GM19438 (cell line): ENCODE data around the gene IGSF23.

Experiments
- ATAC-seq: cut with Tn5 transposase; IDR thresholded peaks from one replicate; pipeline ENCODE4 v1.9.1; 2021; ENCODE audit warnings: low read depth; ENCODE audit not compliant: unreplicated experiment

Gene IGSF23, protein sequence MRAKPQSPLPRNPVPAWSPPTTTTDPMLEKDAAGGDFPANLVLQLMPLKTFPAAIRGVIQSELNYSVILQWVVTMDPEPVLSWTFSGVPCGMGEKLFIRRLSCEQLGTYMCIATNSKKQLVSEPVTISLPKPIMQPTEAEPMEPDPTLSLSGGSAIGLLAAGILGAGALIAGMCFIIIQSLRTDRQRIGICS

DNA sequence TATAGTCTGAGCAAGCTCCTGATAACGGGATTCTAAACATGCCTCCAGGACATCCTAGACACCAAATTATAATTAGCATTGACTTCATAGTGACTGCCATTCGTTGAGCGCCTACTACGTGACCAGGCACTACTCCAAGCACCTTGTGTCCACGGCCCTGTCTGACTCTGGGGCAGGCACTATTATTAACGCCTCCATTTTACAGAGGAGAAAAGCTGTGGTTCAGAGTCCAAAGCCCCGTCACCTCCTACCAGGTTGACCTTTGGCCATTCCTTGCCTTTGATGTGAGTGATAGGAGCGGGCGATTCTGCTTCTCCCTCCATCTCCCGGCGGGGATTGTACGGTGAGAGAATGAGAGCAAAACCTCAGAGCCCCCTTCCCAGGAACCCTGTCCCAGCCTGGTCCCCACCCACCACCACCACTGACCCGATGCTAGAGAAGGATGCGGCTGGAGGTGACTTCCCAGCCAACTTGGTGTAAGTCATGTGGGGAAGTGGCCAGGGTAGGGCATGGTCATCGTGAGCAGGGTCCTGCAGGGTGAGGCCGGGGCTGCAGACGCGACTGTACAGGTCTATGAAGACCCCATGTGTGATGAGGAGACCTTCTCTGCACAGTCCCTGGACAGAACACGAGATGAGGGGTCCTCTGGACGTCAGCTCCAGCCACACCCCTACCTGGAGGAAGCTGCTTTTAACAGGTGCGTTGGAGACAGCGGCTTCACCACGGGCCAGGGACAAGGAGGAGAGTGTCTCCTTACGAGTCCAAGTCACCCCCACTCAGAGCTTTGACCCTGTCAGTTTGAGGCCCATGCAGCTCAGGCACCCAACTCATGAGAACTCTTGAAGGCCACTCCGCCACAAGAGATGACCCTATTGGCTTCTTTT, at the start of gene IGSF23:
Gene IGSF23, plus strand, starts transcription at position 269 of the 884 bp plus-strand sequence. Its CDS starts 83 bp downstream, at position 352.
- ATAC-seq: no peak

DNA sequence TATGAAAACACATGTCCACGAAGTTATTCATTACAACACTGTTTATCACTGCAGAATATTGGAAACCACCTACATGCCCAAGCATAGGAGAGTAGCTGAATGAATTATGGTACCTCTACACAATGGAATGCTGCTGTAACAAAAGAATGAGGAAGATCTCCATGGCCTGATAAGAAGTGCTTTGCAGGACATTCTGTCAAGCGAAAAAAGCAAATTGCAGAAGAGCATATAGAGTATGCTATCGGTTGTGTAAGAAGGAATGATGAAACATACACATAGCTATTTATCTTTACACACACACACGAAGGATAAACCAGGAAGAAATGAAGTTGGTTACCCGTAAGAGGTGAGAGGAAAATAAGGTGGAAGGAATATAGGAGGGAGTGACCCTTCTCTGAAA, 46.4 kb upstream of the IGSF23 start:
- no peak for ATAC-seq

DNA sequence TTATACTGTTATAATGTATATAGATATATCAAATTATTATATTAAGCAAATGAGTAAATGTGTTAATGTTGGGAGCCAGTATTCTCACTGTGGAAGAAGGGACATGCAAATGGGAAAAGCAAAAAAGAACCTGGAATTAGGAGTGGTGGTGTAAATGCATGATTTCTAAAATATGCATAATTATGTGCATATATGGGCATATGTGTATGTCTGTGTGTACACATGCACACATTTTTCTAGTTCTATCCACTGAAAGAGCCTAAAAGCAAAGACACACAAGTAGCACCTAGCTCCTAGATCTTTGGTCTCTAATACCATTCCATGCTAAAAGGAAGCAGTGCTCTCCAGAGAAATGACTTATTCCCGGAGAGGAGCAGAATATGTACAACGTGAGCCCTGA, 45.6 kb upstream of the IGSF23 start:
- no peak for ATAC-seq

DNA sequence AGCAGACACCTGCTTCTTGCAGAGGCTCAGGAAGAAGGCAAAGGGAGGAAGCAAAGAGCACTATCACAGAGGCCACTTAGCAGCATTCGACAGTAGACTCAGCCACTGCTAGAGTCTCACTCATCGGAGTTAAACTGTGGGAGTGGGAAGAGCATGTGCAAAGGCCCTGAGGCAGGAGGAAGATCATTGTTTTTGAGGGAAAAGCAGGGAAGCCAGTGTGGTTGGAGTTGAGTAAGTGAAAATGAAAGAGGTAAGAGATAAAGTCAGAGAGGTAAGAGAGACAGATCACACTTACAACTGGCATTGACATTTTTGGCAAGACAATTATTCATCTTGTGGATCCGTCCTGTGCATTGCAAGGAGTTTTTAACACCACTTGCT, 42.8 kb upstream of the IGSF23 start:
- ATAC-seq: no peak

DNA sequence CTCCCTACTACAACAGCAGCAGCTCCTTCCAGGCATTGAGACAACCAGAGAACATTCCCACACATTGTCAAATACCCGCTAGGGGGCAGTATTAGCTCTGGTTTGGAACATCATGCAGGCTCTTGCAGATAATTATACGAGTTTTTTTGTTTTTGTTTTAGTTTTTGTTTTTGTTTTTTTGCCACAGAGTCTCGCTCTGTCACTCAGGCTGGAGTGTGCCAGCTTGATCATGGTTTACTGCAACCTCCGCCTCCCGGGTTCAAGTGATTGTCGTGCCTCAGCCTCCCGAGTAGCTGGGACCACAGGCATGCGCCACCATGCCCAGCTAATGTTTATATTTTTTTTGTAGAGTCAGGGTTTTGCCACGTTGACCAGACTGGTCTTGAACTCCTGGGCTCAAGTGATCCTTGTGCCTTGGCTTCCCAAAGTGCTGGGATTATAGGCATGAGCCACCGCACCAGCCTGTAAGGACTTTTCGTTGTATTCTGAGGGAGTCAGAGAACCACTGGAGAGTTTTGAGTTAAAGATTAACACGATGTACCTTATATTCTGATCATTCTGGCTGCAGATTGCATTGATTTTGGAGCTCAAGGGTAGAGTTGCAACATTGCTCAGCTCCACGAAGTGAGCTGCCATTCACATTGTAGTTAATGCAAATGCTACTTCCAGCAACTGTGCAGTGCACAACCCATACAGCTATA, 42.2 kb upstream of the IGSF23 start:
- ATAC-seq: no peak

DNA sequence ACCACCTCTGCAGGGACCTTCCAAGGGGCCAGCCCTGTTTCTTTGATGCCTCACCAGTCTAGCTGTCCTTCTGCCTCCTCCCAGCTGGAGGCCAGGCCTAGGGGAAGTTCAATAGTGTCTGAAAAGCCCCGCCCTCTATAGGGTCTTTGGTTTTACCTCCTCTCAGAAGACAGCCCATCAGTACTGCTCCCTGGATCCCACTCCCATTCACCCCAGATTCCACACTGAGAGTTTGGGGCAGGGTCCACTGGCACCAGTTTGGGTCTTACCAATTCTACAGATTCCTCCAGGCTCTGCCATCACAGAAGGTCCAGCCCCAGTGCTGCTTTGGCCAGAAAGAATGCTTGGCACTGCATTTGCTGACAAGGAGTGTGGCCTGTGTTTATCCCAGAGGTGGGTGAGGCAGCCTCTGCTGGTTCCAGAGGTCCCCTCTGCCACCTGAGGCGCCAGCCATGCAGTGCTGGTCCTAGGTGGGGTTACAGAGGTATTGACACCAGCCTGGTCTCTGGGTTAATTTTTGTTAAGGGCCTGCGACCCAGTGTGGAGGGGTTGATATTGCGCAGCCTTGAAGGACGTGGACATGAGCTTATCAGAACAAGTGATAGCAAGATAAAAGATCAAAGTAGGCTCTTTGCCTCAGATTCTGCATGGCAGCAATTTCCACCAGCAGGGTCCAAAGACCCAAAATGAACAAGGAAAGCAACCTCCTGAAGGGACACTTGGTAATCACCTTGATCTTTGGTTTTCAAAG, 41.4 kb upstream of the IGSF23 start:
- no peak for ATAC-seq

DNA sequence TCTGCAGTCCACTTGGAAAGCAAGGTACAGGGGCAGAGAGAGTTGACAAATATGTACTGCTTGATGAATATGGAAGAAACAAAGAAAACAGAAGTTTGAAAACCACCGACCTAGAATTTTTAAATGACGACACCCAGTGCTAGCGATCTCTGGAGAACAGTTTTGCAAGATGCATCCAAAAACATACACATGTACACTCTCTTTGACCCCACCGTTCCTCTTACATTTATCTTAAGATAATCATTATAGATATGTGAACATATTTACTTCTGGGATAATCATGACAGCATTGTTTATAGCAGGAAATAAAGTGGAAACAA, 40.8 kb upstream of the IGSF23 start:
- no peak for ATAC-seq

DNA sequence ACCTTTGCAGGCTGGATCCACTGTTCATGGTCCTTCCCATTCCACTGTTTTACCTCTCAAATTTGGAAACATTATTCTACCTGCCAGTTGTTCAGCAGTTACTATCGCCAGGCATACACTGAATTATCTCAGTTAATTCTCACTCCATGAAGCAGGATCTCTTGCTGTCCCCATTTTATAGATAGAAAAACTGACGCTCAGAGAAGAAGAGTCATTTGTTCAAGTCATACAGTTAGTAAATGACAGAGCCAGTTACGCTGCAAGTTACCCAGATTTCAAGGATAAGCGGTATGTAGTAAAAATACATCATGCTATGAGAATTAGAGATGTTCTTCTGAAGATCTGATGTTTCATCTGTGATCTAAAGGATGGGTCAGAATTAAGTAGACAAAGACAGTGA, 40.2 kb upstream of the IGSF23 start:
- no peak for ATAC-seq

DNA sequence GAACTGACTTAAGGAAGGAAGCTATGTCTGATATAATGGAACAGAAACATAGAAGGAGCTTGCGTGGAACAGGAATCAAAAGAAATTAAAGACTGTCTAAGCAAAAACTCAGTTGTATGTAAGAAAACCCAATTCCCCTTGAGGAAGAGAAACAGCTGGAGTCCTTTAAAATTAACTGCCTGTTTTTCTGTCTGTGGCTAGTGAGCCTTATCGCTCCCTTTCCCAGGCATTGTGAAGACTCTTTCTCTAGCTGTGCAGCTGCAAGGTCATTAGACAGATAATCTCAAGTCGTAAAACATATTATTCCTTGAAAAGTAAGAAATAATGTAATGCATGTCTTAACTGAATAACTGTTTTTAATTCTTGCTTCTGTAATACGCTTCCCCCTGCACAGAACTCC, 39.7 kb upstream of the IGSF23 start:
- no peak for ATAC-seq

DNA sequence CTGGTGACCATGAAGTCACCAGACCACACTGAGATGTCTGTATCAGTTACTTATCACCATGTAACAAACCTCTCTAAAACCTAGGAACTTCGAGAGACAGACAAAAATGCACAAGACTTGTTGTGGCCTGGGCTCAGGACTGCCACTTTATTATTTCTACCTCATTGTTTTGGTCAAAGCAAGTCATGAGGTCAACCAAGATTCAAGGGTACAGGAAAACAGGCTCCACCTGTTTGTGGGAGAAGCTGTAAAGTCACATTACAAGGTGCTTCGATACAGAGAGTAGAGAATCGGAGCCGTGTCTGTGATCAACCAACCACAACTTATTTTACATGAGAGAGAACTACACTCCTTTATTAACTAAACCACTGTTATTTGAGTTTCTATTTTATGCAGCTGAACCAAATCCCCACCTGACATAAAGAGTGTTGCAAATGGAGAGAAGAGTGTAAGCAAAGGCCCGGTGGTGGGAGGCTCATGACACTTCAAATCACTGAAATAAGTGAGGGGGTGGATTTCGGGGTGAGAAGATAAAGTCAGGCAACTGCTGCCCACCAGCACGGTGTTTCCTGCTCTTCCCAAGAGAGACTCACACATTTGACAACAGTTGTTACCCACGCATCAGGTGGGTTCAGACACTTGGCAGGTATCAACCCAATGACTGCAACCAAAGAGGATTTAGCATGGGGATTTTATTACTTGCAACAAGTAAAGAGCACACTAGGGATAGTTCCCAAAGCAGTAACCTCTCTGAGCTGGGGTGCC, 39.0 kb upstream of the IGSF23 start:
- ATAC-seq: no peak

DNA sequence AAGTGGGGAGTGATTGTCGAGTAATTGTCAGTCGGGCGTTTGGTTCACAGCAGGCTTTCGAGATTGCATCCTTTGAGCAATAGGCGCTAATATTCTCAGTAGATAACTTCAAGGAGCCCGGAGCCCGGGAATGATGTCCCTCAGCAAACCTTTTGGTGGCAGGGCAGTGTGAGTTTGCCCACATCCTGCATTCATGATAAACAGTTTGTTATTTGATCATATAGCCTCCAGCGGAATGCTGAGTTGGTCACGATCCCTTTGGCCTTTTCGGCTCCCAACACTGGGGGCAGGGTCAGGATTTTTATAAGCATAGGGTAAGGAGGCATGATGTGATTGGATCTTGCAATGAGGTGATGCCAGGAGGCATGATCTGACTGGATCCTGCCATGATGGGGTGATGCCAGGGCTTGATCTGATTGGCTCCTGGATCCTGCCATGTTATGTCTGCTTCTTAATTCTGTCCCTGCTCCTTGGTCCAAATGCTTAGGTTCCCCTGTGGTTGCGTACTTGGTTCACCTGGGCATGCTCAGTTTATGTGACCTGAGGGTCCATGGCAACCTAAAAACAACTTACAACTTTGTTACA, 38.2 kb upstream of the IGSF23 start:
- no peak for ATAC-seq

DNA sequence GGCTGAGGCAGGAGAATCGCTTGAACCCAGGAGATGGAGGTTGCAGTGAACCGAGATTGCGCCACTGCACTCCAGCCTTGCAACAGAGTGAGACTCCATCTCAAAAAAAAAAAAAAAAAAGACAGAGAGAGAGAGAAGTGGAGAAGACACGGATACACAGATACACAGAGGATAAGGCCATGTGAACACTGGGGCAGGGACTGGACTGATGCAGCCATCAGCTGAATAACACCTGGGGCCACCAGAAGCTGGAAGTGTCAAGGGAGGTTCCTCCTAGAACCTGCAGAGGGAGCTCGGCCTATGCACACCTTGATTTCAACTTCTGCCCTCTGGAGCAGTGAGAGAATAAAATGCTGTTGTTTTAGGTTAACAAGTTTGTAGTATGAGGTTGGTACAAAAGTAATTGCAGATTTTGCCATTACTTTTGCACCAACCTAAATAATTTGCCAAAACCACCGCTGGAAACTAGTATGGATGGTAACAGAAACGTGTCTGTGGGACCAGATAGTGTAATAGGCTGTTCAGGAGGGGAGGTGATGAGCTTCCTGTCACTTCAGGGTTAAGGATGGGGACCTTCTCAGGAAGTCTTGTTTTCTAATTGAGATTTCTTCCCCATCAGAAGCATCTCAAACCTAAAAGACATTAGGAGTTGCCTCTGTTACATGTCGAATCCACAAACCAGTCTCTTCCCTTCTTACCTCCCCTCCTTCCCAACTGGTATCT, 36.4 kb upstream of the IGSF23 start:
- ATAC-seq: no peak

DNA sequence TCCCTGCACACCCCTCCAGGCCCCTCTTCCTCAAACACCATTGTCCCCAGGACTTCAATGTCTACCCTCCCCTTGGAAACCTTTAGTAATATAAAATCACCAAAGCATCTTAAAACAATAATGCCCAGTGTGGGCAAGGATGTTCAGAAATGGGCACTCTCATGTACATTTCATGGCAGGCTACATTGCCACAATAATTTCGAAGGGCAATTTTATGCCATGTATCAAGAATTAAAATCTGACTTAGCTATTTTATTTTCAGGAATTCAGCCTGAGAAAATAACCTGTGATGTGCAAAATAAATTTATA, 35.8 kb upstream of the IGSF23 start:
- ATAC-seq: no peak

DNA sequence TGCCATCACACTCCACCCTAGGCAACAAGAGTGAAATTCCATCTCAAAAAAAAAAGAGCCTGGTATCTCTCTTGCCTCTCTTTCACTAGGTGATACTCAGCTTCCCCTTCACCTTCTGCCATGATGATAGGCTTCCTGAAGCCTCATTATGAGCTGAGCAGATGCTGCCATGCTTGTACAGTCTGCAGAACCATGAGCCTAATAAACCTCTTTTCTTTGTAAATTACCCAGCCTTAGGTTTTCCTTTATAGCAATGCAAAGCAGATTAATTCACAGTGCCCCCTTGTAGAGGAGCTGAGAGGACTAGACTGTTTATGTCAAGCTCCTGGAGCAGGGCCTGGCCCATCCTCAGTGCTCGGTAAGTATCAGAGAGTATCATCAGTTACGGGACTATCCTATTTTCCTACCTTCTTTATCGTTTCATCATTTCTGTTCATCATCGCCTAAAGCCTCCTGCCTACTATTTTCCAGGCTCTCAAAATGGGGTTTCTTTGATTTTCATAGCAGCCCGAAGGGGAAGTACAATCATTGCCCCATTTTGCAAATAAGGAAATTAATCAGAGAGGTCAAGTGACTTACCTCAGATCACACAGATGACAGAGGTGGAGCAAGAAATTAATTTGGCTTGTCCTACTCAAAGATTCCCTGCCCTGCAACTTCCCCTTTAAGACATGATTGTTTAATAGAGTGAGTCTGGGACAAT, 33.5 kb upstream of the IGSF23 start:
- ATAC-seq: no peak

DNA sequence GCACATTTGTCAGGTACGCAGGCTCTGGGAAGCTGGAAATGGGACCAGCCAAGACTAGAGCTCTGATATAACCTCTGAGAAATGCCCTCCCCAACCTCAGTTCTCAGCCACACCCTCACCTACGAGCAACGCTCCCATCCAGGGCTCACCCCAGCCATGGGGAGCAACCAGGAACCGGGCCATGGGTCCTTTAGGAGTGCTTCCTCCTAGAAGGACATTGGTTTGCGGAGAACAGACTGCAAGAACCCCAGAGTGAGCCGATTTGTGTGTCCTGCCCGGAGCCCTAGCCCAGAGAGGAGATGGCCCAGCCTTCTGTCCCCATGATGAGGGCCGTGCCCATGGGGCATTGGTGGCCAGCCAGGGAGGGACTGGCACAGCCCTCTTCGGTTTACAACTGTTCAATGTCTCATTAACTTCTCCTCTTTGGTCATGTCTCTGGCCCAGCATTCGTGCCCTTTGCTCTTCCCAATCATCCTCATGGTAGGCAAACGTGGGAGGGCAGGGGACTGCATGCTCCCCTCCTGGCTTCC, 32.9 kb upstream of the IGSF23 start:
- no peak for ATAC-seq

DNA sequence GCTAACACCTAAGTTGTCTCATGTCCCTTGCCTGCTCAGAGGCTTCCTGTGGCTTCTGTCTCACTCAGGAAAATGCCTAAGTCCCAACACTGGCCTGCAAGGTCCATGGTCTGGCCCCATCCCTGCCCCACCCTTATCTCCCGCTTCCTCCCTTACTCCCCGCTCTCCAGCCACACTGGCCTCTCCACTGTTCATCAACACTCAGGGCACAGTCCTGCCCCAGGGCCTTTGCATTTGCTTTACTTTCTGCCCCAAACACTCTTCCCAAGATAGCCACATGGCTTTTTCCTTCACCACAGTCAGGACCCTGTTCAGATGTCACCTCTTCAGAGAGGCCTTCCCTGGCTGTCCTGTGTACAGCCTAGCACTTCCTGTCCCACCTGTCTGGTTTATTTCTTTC, 32.1 kb upstream of the IGSF23 start:
- no peak for ATAC-seq

DNA sequence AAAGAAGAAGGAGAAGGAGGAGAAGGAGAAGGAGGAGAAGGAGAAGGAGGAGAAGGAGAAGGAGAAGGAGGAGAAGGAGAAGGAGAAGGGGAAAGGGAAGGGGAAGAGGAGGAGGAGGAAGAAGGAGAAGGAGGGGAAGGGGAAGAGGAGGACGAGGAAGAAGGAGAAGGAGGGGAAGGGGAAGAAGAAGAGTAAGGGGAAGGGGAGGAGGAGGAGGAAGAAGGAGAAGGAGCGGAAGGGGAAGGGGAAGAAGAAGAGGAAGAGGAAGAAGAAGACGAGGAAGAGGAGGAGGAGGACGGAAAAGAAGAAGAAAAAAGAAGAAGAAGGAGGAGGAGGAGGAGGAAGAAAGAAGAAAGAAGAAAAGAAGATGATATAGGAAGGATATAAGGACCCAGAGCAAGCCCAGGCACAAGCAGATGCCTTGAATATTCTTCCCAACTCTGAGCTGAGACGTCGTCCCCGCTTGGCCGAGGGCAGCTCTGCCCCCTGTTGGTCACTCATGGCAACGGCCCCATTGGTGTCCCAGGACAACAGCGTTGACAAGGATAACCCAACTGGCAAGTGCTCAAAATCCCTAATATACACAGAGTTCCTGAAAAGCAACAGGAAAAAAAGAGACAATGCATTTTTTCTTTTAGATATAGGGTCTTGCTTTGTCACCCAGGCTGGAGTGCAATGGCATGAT, 30.6 kb upstream of the IGSF23 start:
- no peak for ATAC-seq
